MM.1S (cell line): ENCODE data around the gene TFPI.

Experiments used
- DNase-seq: peaks from one replicate; pipeline ENCODE4 v3.0.0-alpha.2; 2015
- H2AFZ ChIP-seq: fragments of 300-600 bp; sonication (generic); 2 replicates; pipeline ENCODE4 v1.6.0; 2016; ENCODE audit warnings: antibody characterized with exemption, low read length
- H3F3A ChIP-seq: fragments of 300-600 bp; sonication (generic); 2 replicates; pipeline ENCODE4 v1.6.1; 2016; ENCODE audit warnings: mild to moderate bottlenecking, antibody characterized with exemption, low read length, moderate library complexity, mixed read lengths; ENCODE audit not compliant: insufficient read depth
- H3K27ac ChIP-seq: fragments of 300-600 bp; sonication (generic); 2 replicates; pipeline ENCODE4 v1.5.1; 2016; ENCODE audit warnings: mild to moderate bottlenecking, low read length
- H3K27me3 ChIP-seq: fragments of 300-600 bp; sonication (generic); replicated peaks from 2 replicates; pipeline ENCODE4 v1.6.0; 2016; ENCODE audit warnings: low read length; ENCODE audit not compliant: insufficient read depth
- H3K36me3 ChIP-seq: fragments of 300-600 bp; sonication (generic); replicated peaks from 2 replicates; pipeline ENCODE4 v1.6.1; 2016; ENCODE audit warnings: mild to moderate bottlenecking, low read length, mixed read lengths; ENCODE audit not compliant: insufficient read depth
- H3K4me1 ChIP-seq: fragments of 300-600 bp; sonication (generic); 2 replicates; pipeline ENCODE4 v1.6.1; 2016; ENCODE audit warnings: low read length, mixed read lengths
- H3K4me2 ChIP-seq: fragments of 300-600 bp; sonication (generic); 2 replicates; pipeline ENCODE4 v1.6.0; 2016; ENCODE audit warnings: low read depth, low read length
- H3K4me3 ChIP-seq: fragments of 300-600 bp; sonication (generic); 2 replicates; pipeline ENCODE4 v1.5.1; 2016; ENCODE audit warnings: low read length, mixed read lengths
- H3K79me2 ChIP-seq: fragments of 300-600 bp; sonication (generic); 2 replicates; pipeline ENCODE4 v1.6.1; 2016; ENCODE audit warnings: mixed run types, low read length, mixed read lengths
- H3K9ac ChIP-seq: fragments of 300-600 bp; sonication (generic); 2 replicates; pipeline ENCODE4 v1.6.1; 2016; ENCODE audit warnings: low read length, mixed read lengths
- H3K9me2 ChIP-seq: fragments of 300-600 bp; sonication (generic); replicated peaks from 2 replicates; pipeline ENCODE4 v1.6.1; 2016; ENCODE audit warnings: mild to moderate bottlenecking, low read length, mixed read lengths; ENCODE audit not compliant: insufficient read depth
- H3K9me3 ChIP-seq: fragments of 300-600 bp; sonication (generic); replicated peaks from 2 replicates; pipeline ENCODE4 v1.6.1; 2016; ENCODE audit warnings: mild to moderate bottlenecking, low read length, mixed read lengths; ENCODE audit not compliant: insufficient read depth
- H4K20me1 ChIP-seq: fragments of 300-600 bp; sonication (generic); 2 replicates; pipeline ENCODE4 v1.6.1; 2016; ENCODE audit warnings: mild to moderate bottlenecking, low read length, moderate library complexity, mixed read lengths; ENCODE audit not compliant: insufficient read depth
- EZH2 ChIP-seq: fragments of 300-600 bp; sonication (generic); optimal IDR thresholded peaks from 2 replicates; pipeline ENCODE3; 2017; ENCODE audit warnings: low read depth, mild to moderate bottlenecking, antibody characterized with exemption, low read length, mixed read lengths
- EZH2phosphoT487 ChIP-seq: fragments of 300-600 bp; sonication (generic); IDR thresholded peaks from 2 replicates; pipeline ENCODE4 v1.6.1; 2018; ENCODE audit warnings: antibody characterized with exemption, low read length
- TF ChIP-seq, protein P1 (sequence below): fragments of 300-600 bp; sonication (generic); IDR thresholded peaks from 2 replicates; pipeline ENCODE4 v1.5.1; 2016; ENCODE audit warnings: antibody characterized with exemption, low read length, mixed read lengths

Gene TFPI

DNA sequence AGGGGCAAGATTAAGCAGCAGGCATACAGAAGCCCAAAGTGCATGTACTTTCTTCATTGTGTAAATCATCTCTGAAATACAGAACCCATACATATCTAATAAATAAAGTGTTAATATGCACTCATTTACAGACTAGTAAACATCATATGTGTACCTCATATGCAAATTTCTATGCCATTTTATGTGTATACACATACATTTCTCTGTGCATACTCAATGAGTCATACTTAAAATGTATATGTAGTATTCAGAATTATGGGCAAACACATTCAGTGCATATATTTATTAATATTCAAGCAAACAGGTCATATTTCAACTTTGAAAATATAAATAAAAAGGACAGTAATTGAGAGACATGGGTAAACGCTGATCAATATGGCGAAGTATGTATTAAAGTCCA is 50.5 kb downstream of the TFPI start:
- Histone ChIP-seq H3K9me2 (no peaks in the 10 kb centered on the region), H3K4me3 (no peak overlapping the region), H3K4me2 (no peak overlapping the region), H3K36me3 (no peaks in the 10 kb centered on the region), H3F3A (no peaks in the 10 kb centered on the region), H4K20me1 (no peaks in the 10 kb centered on the region), H3K27ac (no peak overlapping the region), H3K9me3 (no peaks in the 10 kb centered on the region), H2AFZ (no peak overlapping the region), H3K79me2 (no peaks in the 10 kb centered on the region), H3K4me1 (no peaks in the 10 kb centered on the region), H3K9ac (no peak overlapping the region), H3K27me3 (no peaks in the 10 kb centered on the region)
- no peak for TF ChIP-seq EZH2phosphoT487
- no peak for TF ChIP-seq EZH2
- TF ChIP-seq, protein P1, sequence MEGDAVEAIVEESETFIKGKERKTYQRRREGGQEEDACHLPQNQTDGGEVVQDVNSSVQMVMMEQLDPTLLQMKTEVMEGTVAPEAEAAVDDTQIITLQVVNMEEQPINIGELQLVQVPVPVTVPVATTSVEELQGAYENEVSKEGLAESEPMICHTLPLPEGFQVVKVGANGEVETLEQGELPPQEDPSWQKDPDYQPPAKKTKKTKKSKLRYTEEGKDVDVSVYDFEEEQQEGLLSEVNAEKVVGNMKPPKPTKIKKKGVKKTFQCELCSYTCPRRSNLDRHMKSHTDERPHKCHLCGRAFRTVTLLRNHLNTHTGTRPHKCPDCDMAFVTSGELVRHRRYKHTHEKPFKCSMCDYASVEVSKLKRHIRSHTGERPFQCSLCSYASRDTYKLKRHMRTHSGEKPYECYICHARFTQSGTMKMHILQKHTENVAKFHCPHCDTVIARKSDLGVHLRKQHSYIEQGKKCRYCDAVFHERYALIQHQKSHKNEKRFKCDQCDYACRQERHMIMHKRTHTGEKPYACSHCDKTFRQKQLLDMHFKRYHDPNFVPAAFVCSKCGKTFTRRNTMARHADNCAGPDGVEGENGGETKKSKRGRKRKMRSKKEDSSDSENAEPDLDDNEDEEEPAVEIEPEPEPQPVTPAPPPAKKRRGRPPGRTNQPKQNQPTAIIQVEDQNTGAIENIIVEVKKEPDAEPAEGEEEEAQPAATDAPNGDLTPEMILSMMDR = no peak
- no peak for DNase-seq

DNA sequence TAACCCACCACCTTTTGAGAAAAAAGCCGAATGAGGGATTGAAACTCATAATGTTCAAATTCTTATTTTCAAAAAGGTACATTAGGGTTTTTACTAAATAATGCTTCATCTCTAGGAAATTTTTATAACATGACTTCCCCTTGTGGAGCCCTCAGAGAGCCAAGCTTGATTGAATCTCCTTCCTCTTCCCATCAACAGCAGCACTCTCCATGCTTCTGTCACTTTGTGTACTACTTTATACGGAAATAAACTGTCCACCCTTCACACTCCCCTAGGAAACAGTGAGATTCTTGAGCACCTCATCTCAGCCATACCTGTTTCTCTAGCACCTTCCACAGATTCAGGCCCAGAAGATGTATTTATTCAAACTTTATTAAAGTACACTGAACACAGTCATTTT is 51.8 kb downstream of the TFPI start:
- no peak for DNase-seq
- Histone ChIP-seq H3F3A (no peaks in the 10 kb centered on the region), H3K4me2 (no peak overlapping the region), H3K36me3 (no peaks in the 10 kb centered on the region), H3K79me2 (no peaks in the 10 kb centered on the region), H2AFZ (no peak overlapping the region), H3K27ac (no peak overlapping the region), H3K27me3 (no peaks in the 10 kb centered on the region), H3K9ac (no peak overlapping the region), H3K9me3 (no peaks in the 10 kb centered on the region), H3K4me1 (no peaks in the 10 kb centered on the region), H4K20me1 (no peaks in the 10 kb centered on the region), H3K9me2 (no peaks in the 10 kb centered on the region), H3K4me3 (no peak overlapping the region)
- TF ChIP-seq EZH2 (no peak), EZH2phosphoT487 (no peak)
- TF ChIP-seq, protein P1 = no peak

DNA sequence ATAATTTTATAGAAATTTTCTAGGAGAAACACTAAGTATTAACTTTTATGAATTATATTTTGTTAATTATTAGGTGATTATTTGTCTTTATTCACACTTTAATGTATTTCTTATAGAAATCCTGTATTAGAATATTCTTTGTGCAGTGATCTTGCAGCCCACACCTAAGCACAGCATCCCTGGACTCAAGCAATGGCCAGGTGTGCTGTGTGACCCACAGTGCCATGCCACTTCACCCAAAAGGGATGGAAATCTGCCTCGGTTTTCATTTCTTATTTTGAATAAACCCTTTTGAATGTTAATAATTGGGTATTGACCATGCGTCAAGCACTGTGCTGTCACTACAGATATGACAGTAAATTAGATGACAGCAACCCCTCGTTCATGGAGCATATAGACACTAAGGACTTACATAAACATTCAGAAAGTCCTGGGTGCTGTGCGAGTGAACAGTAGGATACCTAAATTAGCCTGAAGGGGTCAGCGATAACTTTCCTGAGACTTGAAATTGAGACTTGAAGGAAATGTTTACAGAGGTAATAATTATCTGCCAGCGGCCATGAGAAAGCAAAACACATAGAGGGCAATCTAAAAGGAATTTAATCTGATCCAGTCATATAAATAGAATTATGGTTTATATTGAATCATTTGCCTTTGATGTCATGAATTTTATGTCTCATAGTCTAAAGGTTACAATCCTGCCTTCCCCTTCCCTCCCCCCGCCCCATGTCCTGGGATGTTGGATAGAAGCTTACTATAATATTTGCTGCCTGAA is 53.5 kb downstream of the TFPI start:
- H3K36me3 ChIP-seq = no peaks in the 10 kb centered on the region
- H3K27me3 ChIP-seq = no peaks in the 10 kb centered on the region
- no peaks in the 10 kb centered on the region for H3K9me2 ChIP-seq
- no peaks in the 10 kb centered on the region for H3F3A ChIP-seq
- TF ChIP-seq, protein P1 = peak; percentile 37
- no peak for TF ChIP-seq EZH2
- no peak overlapping the region for H3K9ac ChIP-seq
- H3K4me1 ChIP-seq = no peaks in the 10 kb centered on the region
- H2AFZ ChIP-seq = no peak overlapping the region
- peak; percentile 30 for DNase-seq
- H3K9me3 ChIP-seq = no peaks in the 10 kb centered on the region
- H3K79me2 ChIP-seq = no peaks in the 10 kb centered on the region
- no peak overlapping the region for H3K27ac ChIP-seq
- H4K20me1 ChIP-seq = no peaks in the 10 kb centered on the region
- no peak overlapping the region for H3K4me3 ChIP-seq
- H3K4me2 ChIP-seq = no peak overlapping the region
